K562 (cell line): ENCODE results near the gene MITF. TPM values are rescaled to one million over a fixed set of nuclear protein-coding genes. Genes with fewer than 3 reads are reported as not detected.
A peak's percentile ranks its signal among the peaks of the same experiment; 100 is the strongest.

Source experiments
- BDP1 ChIP-seq: IDR thresholded peaks from 3 replicates; pipeline ENCODE4 v1.6.1; 2011; ENCODE audit not compliant: insufficient read length, insufficient read depth
- KAT7 ChIP-seq: sonication (generic); formaldehyde crosslinking; IDR thresholded peaks from 2 replicates; pipeline ENCODE4 v1.8.0; 2022; ENCODE audit warnings: missing genetic modification reagents, mild to moderate bottlenecking, borderline replicate concordance
- KAT8 ChIP-seq: fragments of 450-650 bp; IDR thresholded peaks from 2 replicates; pipeline ENCODE4 v1.6.1; 2016; ENCODE audit warnings: low read depth, mild to moderate bottlenecking
- NFIC ChIP-seq: fragments of 450-650 bp; IDR thresholded peaks from 2 replicates; pipeline ENCODE4 v1.6.1; 2017; ENCODE audit warnings: mild to moderate bottlenecking, inconsistent platforms
- NR2C2 ChIP-seq, 2 experiments: fragments of 200-800 bp in 1 of 2; sonication (Bioruptor generic) in 1 of 2; sonication (generic) in 1 of 2; formaldehyde crosslinking in 1 of 2; IDR thresholded peaks; 2 replicates each; pipeline versions ENCODE4 v1.6.1 to v1.8.0; 2016 to 2022; ENCODE audit warnings: mild to moderate bottlenecking in 1 of 2, missing compliant biosample characterization in 1 of 2, missing genetic modification characterization in 1 of 2, missing genetic modification reagents in 1 of 2
- SRF ChIP-seq, 2 experiments: fragments of 250-450, 450-650 bp in 1 of 2; sonication (Bioruptor Pico) in 1 of 2; sonication (generic) in 1 of 2; formaldehyde crosslinking; IDR thresholded peaks; 2 replicates each; pipeline versions ENCODE4 v1.5.0 to v1.5.1; 2020 to 2022; ENCODE audit warnings: mild to moderate bottlenecking in 1 of 2, missing genetic modification reagents in 1 of 2
- TEAD1 ChIP-seq, 2 experiments: fragments of 450-650 bp in 1 of 2; sonication (generic) in 1 of 2; formaldehyde crosslinking; IDR thresholded peaks; 2 replicates each; pipeline versions ENCODE4 v1.4.0 to v1.8.0; 2020 to 2022; ENCODE audit warnings: mild to moderate bottlenecking in 2 of 2, missing genetic modification reagents in 1 of 2
- ZFX ChIP-seq: sonication (generic); formaldehyde crosslinking; IDR thresholded peaks from 2 replicates; pipeline ENCODE4 v1.8.0; 2022; ENCODE audit warnings: mild to moderate bottlenecking, missing genetic modification reagents, moderate library complexity
- ZNF134 ChIP-seq: fragments of 250-450 bp; sonication (Bioruptor Pico); conservative IDR thresholded peaks from 2 replicates; pipeline ENCODE4 v1.4.0; 2020
- ZNF253 ChIP-seq: fragments of 250-450 bp; sonication (Bioruptor Pico); conservative IDR thresholded peaks from 2 replicates; pipeline ENCODE4 v1.6.1; 2021; ENCODE audit warnings: mild to moderate bottlenecking
- ZNF263 ChIP-seq: sonication (generic); formaldehyde crosslinking; IDR thresholded peaks from 2 replicates; pipeline ENCODE4 v1.8.0; 2022; ENCODE audit warnings: mild to moderate bottlenecking, missing genetic modification reagents, borderline replicate concordance
- ZNF589 ChIP-seq: fragments of 200-800 bp; sonication (Bioruptor generic); IDR thresholded peaks from 2 replicates; pipeline ENCODE4 v1.6.1; 2016; ENCODE audit warnings: low read depth, missing genetic modification characterization, missing compliant biosample characterization
- ZNF785 ChIP-seq: fragments of 250-450 bp; sonication (Bioruptor Pico); IDR thresholded peaks from 2 replicates; pipeline ENCODE4 v1.4.0; 2020; ENCODE audit warnings: mild to moderate bottlenecking
- polyA plus RNA-seq, 8 experiments: library from polyadenylated mRNA; depleted of rRNA in 4 of 8; stranded (reverse) in 5 of 8; unstranded in 3 of 8; fragments of >200 nt; fragmentation: Nextera tagmentation in 2 of 8; fragmentation: Illumina TruSeq in 1 of 8; extraction: Ambion mirVana in 2 of 8; extraction: Trizol in 1 of 8; gene quantifications; 2 replicates each; pipeline versions ENCODE4 v1.2.1 to v1.2.3, GENCODE V29; 2011 to 2014; ENCODE audit warnings: inconsistent platforms in 1 of 8, missing spikeins in 1 of 8
- total RNA-seq, 7 experiments: library from RNA; depleted of rRNA in 6 of 7; stranded (reverse); fragments of >200 nt in 6 of 7; fragmentation: Illumina TruSeq in 2 of 7; extraction: Trizol in 2 of 7; gene quantifications; 2 replicates each; pipeline versions ENCODE4 v1.2.1 to v1.2.3, GENCODE V29; 2011 to 2021; ENCODE audit warnings: low replicate concordance in 1 of 7
- TF ChIP-seq, protein P1 (sequence below): sonication (generic); formaldehyde crosslinking; IDR thresholded peaks from 2 replicates; pipeline ENCODE4 v1.8.1; 2023; ENCODE audit warnings: mild to moderate bottlenecking, missing genetic modification reagents, moderate library complexity
- TF ChIP-seq, protein P2 (sequence below): fragments of 250-450 bp; sonication (Bioruptor Pico); IDR thresholded peaks from 2 replicates; pipeline ENCODE4 v1.5.0; 2021
- TF ChIP-seq, protein P3 (sequence below): sonication (generic); formaldehyde crosslinking; IDR thresholded peaks from 2 replicates; pipeline ENCODE4 v1.8.0; 2022; ENCODE audit warnings: mild to moderate bottlenecking, low read depth, missing genetic modification reagents
- TF ChIP-seq, protein P4 (sequence below): fragments of 250-450 bp; sonication (Bioruptor Pico); IDR thresholded peaks from 2 replicates; pipeline ENCODE4 v1.4.0; 2020

The MITF gene
- total and polyA plus RNA-seq, 9 of the 15 experiments (the other 6 are each of a cell fraction or from before 2014, with no cell fraction given): 5.6 to 14.9 (median 11.1) TPM

DNA sequence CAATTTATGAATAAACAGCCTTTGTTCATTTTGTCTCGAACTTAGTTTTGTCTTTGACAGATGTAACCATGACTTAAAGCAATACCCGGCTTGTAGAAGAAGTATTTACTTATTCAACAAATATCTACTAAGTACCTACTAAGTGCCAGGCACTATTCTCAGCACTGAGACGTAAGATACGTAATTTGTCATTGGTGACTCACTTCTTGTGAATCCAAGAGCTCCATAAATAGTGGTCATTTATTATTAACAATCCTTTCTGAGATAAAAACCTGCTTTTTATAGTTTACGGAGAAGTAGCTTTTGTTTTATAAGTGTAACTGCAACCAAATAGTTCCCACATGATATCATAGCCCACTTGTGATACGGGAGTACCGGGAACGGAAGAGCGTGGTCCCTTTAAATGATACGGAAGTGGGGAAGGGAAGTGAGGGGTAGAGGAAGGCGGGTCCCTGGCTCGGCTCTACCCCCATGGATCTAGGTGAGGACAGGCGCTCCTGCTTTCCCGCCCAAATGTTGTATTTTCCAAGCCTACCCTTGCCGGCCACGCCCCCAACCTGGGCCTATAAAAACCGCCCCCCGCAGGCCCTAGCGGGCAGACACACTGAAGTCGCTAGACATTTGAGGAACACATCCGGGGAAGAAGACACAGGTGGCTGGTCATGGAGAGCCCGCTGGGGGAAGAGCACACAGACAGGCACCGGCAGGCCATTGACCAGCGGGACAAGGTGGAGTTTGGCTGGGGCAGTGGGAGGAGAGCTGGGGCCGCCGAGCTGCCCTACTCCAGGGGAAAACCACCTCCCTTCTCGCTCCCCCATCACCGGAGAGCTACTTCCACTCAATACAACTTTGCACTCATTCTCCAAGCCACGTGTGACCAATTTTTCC, 260.1 kb downstream of the MITF start, which contains the start of gene SAMMSON (continued):
- no peak for TF ChIP-seq ZNF785 (CRISPR knock-in tag)
- TF ChIP-seq, protein P1, sequence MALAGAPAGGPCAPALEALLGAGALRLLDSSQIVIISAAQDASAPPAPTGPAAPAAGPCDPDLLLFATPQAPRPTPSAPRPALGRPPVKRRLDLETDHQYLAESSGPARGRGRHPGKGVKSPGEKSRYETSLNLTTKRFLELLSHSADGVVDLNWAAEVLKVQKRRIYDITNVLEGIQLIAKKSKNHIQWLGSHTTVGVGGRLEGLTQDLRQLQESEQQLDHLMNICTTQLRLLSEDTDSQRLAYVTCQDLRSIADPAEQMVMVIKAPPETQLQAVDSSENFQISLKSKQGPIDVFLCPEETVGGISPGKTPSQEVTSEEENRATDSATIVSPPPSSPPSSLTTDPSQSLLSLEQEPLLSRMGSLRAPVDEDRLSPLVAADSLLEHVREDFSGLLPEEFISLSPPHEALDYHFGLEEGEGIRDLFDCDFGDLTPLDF (CRISPR knock-in tag): peak; percentile 97
- TF ChIP-seq ZNF589: no peak
- TF ChIP-seq, protein P2, sequence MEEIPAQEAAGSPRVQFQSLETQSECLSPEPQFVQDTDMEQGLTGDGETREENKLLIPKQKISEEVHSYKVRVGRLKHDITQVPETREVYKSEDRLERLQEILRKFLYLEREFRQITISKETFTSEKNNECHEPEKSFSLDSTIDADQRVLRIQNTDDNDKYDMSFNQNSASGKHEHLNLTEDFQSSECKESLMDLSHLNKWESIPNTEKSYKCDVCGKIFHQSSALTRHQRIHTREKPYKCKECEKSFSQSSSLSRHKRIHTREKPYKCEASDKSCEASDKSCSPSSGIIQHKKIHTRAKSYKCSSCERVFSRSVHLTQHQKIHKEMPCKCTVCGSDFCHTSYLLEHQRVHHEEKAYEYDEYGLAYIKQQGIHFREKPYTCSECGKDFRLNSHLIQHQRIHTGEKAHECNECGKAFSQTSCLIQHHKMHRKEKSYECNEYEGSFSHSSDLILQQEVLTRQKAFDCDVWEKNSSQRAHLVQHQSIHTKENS (CRISPR knock-in tag): no peak
- TF ChIP-seq NFIC: 0 out of 2 replicates have a peak, but pooled peaks have one; percentile 25
- no peak for TF ChIP-seq KAT7 (CRISPR knock-in tag)
- no peak for TF ChIP-seq KAT8
- no peak for TF ChIP-seq NR2C2 (CRISPR knock-in tag; IDR thresholded peaks at IDR 0.05)
- TF ChIP-seq NR2C2 (tag; IDR thresholded peaks at IDR 0.05): no peak
- peak; percentile 34; the same call in 1 of the 2 replicates for TF ChIP-seq ZFX (CRISPR knock-in tag)
- TF ChIP-seq ZNF253 (CRISPR knock-in tag): no peak
- 0 out of 4 replicates have a peak, but pooled peaks of 1 of the 2 experiments have one; percentile 56 for TF ChIP-seq TEAD1 (CRISPR knock-in tag; IDR thresholded peaks at IDR 0.05)
- no peak for TF ChIP-seq ZNF134 (CRISPR knock-in tag)
- TF ChIP-seq SRF (CRISPR knock-in tag; IDR thresholded peaks at IDR 0.05): 0 out of 4 replicates have a peak, but pooled peaks of 1 of the 2 experiments have one; percentile 47
- TF ChIP-seq ZNF263 (CRISPR knock-in tag): no peak
- TF ChIP-seq, protein P3, sequence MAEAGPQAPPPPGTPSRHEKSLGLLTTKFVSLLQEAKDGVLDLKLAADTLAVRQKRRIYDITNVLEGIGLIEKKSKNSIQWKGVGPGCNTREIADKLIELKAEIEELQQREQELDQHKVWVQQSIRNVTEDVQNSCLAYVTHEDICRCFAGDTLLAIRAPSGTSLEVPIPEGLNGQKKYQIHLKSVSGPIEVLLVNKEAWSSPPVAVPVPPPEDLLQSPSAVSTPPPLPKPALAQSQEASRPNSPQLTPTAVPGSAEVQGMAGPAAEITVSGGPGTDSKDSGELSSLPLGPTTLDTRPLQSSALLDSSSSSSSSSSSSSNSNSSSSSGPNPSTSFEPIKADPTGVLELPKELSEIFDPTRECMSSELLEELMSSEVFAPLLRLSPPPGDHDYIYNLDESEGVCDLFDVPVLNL: no peak
- TF ChIP-seq, protein P4, sequence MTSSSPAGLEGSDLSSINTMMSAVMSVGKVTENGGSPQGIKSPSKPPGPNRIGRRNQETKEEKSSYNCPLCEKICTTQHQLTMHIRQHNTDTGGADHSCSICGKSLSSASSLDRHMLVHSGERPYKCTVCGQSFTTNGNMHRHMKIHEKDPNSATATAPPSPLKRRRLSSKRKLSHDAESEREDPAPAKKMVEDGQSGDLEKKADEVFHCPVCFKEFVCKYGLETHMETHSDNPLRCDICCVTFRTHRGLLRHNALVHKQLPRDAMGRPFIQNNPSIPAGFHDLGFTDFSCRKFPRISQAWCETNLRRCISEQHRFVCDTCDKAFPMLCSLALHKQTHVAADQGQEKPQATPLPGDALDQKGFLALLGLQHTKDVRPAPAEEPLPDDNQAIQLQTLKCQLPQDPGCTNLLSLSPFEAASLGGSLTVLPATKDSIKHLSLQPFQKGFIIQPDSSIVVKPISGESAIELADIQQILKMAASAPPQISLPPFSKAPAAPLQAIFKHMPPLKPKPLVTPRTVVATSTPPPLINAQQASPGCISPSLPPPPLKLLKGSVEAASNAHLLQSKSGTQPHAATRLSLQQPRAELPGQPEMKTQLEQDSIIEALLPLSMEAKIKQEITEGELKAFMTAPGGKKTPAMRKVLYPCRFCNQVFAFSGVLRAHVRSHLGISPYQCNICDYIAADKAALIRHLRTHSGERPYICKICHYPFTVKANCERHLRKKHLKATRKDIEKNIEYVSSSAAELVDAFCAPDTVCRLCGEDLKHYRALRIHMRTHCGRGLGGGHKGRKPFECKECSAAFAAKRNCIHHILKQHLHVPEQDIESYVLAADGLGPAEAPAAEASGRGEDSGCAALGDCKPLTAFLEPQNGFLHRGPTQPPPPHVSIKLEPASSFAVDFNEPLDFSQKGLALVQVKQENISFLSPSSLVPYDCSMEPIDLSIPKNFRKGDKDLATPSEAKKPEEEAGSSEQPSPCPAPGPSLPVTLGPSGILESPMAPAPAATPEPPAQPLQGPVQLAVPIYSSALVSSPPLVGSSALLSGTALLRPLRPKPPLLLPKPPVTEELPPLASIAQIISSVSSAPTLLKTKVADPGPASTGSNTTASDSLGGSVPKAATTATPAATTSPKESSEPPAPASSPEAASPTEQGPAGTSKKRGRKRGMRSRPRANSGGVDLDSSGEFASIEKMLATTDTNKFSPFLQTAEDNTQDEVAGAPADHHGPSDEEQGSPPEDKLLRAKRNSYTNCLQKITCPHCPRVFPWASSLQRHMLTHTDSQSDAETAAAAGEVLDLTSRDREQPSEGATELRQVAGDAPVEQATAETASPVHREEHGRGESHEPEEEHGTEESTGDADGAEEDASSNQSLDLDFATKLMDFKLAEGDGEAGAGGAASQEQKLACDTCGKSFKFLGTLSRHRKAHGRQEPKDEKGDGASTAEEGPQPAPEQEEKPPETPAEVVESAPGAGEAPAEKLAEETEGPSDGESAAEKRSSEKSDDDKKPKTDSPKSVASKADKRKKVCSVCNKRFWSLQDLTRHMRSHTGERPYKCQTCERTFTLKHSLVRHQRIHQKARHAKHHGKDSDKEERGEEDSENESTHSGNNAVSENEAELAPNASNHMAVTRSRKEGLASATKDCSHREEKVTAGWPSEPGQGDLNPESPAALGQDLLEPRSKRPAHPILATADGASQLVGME (CRISPR knock-in tag): no peak
- no peak for TF ChIP-seq BDP1
